ENCODE measurements around the gene ERFE.

DNA sequence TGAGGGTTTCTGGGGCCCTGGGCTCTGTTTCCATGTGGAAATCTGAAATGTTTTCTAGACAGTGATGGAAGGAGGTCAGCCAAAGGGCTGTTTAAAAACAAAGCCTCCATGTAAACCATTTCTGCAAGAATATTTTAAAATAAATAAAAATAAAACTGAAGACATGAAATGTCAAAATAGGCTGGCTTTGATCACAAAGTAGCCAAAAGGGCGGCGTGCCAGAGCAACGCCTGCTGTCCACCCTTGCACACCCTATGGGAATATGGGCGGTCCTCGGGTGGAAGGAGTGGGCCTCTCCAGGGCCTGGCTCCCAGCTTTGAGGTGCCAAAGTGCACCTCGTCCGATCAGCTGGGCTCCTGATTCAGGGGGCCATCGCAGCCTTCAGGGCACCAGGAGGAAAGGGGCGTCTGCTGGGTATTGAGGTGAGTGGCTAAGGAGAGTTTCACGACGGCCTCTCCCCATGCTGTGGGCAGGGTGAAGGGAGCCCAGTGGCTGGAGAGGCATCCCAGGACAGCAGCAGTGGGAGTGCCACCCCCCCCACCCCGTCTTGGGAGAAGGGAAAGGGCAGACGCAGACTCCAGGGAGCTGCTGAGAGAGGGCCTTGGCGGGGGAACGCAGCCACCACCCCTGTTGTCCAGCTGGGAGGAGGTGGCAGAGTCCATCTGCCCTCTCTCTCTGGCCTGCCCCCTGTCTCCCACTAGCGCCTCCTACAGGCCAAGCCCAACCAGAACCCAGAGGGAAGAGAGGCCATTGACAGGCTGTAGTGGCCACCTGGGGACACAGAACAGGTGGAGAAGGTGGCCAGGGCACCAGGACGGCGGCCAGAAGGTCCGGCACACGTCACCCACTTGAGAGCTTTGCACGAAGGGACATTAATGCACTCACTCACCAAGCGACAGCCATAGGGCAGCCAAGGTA, 5.7 kb upstream of the ERFE start:
- TF ChIP-seq CTCF (conservative IDR thresholded peaks at IDR 0.05) = peak; percentile 46; the same call in 1 of the 2 replicates
- TF ChIP-seq EZH2 (IDR thresholded peaks at IDR 0.05; ENCODE audit: low read depth) = no peak
